ENCODE results near the gene PKHD1.

DNA sequence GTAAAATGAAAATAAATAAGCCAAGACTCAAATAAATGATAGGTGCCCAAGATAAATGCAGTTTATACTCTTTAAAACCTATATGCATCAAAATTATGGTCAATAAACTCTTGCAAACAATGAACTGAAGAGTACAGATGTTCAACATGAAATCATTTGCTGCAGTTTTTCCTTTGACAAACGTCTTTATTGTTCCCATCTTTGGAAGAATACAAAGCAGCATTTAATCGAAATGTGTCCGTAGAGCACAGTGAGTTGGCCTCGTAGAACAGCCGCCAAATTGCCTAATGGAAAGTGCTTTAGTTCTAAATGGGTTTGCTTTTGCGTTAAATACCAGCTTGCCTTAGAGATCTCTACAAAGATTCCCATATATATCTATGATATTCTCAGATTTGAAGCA is 447.4 kb downstream of the PKHD1 start:
- TF ChIP-seq, protein P1, sequence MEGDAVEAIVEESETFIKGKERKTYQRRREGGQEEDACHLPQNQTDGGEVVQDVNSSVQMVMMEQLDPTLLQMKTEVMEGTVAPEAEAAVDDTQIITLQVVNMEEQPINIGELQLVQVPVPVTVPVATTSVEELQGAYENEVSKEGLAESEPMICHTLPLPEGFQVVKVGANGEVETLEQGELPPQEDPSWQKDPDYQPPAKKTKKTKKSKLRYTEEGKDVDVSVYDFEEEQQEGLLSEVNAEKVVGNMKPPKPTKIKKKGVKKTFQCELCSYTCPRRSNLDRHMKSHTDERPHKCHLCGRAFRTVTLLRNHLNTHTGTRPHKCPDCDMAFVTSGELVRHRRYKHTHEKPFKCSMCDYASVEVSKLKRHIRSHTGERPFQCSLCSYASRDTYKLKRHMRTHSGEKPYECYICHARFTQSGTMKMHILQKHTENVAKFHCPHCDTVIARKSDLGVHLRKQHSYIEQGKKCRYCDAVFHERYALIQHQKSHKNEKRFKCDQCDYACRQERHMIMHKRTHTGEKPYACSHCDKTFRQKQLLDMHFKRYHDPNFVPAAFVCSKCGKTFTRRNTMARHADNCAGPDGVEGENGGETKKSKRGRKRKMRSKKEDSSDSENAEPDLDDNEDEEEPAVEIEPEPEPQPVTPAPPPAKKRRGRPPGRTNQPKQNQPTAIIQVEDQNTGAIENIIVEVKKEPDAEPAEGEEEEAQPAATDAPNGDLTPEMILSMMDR (IDR thresholded peaks at IDR 0.05; ENCODE audit: low read depth, low read length): no peak
- TF ChIP-seq POLR2A (IDR thresholded peaks at IDR 0.05; ENCODE audit: extremely low read depth, insufficient read length) (no peak), MYC (IDR thresholded peaks at IDR 0.05; ENCODE audit: low read depth, low read length) (no peak)
